Mammary epithelial cell (primary cell): ENCODE results near the gene MEI1.

Source experiments
- CTCF ChIP-seq, 2 donors: IDR thresholded peaks in 1 of 2; conservative IDR thresholded peaks in 1 of 2; 2 replicates each; pipeline ENCODE4 v1.5.1; 2011 to 2012; ENCODE audit warnings: inconsistent platforms in 2 of 2, low read length in 2 of 2, mild to moderate bottlenecking in 2 of 2, control low read depth in 1 of 2, low read depth in 1 of 2; ENCODE audit not compliant: insufficient read depth in 1 of 2; ENCODE audit errors: extremely low read depth in 1 of 2
- EZH2 ChIP-seq: IDR thresholded peaks from 2 replicates; pipeline ENCODE4 v1.6.1; 2012; ENCODE audit warnings: low read length, inconsistent platforms, borderline replicate concordance

GRCh38 chr22:41688365-41689211 is 10.7 kb upstream of the MEI1 start, which contains the start of gene SNU13:
- no peak for TF ChIP-seq CTCF (conservative IDR thresholded peaks at IDR 0.05 in 1 of 2, IDR thresholded peaks at IDR 0.05 in 1 of 2; ENCODE audit: extremely low read depth in 1 of 2, insufficient read depth in 1 of 2, low read depth in 1 of 2, low read length in 2 of 2)
- TF ChIP-seq EZH2, result no peak
